Mononuclear cell (primary cell): ENCODE results near the gene CCDC197. TPM values are rescaled to one million over a fixed set of nuclear protein-coding genes. Genes with fewer than 3 reads are reported as not detected.
A peak's percentile ranks its signal among the peaks of the same experiment; 100 is the strongest.

ENCODE experiments used
- H3K27me3 ChIP-seq: 2 replicates; pipeline ENCODE4 v1.6.0; 2011; ENCODE audit warnings: low read length, control low read depth; ENCODE audit not compliant: insufficient read depth
- H3K4me1 ChIP-seq: 2 replicates; pipeline ENCODE4 v1.5.1; 2011; ENCODE audit warnings: mild to moderate bottlenecking, low read length, control low read depth; ENCODE audit not compliant: insufficient read depth
- H3K4me3 ChIP-seq: 2 replicates; pipeline ENCODE4 v1.5.1; 2011; ENCODE audit warnings: mild to moderate bottlenecking, low read length, moderate library complexity
- H3K9me3 ChIP-seq: 2 replicates; pipeline ENCODE4 v1.5.1; 2011; ENCODE audit warnings: low read depth, mild to moderate bottlenecking, control low read depth, low read length
- total RNA-seq: library from RNA; depleted of rRNA; stranded (reverse); fragments of >200 nt; gene quantifications from one replicate; pipeline ENCODE4 v1.2.3, GENCODE V29; 2012

The CCDC197 gene
- total RNA-seq, 1 donor, result not detected

- H3K27me3 ChIP-seq, result no peaks in the 10 kb centered on the region
- H3K4me3 ChIP-seq, result no peak overlapping the region
- peaks cover 47% of the 10 kb centered on the region for H3K4me1 ChIP-seq
- no peaks in the 10 kb centered on the region for H3K9me3 ChIP-seq
Observed at GRCh38 chr14:93969082-93969828, 27.8 kb upstream of the CCDC197 start.

- H3K9me3 ChIP-seq, result no peaks in the 10 kb centered on the region
- peak overlapping the region; percentile 32 for H3K4me3 ChIP-seq
- H3K4me1 ChIP-seq, result peaks cover 45% of the 10 kb centered on the region
- H3K27me3 ChIP-seq, result peaks cover under 1% of the 10 kb centered on the region
Observed at GRCh38 chr14:93970585-93970964, 26.5 kb upstream of the CCDC197 start.

- Histone ChIP-seq H3K27me3 (peaks cover 3% of the 10 kb centered on the region), H3K9me3 (no peaks in the 10 kb centered on the region), H3K4me1 (peaks cover 50% of the 10 kb centered on the region)
Observed at GRCh38 chr14:93970965-93971634, 26.0 kb upstream of the CCDC197 start.

GRCh38 chr14:93971635-93972027, 25.5 kb upstream of the CCDC197 start:
- Histone ChIP-seq H3K9me3 (no peaks in the 10 kb centered on the region), H3K4me1 (peaks cover 55% of the 10 kb centered on the region), H3K27me3 (peaks cover 3% of the 10 kb centered on the region), H3K4me3 (no peak overlapping the region)

More at GRCh38 chr14:93970965-93971634, 26.0 kb upstream of the CCDC197 start:
- peak overlapping the region; percentile 32 for H3K4me3 ChIP-seq

- peaks cover 54% of the 10 kb centered on the region for H3K4me1 ChIP-seq
- no peak overlapping the region for H3K4me3 ChIP-seq
- H3K27me3 ChIP-seq, result peaks cover 3% of the 10 kb centered on the region
- H3K9me3 ChIP-seq, result no peaks in the 10 kb centered on the region
Observed at GRCh38 chr14:93972618-93973205, 24.4 kb upstream of the CCDC197 start.

- Histone ChIP-seq H3K27me3 (peaks cover 3% of the 10 kb centered on the region), H3K4me1 (peaks cover 51% of the 10 kb centered on the region), H3K9me3 (no peaks in the 10 kb centered on the region), H3K4me3 (no peak overlapping the region)
Observed at GRCh38 chr14:93973607-93974006, 23.5 kb upstream of the CCDC197 start.

GRCh38 chr14:93974299-93974698, 22.8 kb upstream of the CCDC197 start:
- Histone ChIP-seq H3K27me3 (peaks cover 3% of the 10 kb centered on the region), H3K4me1 (peaks cover 50% of the 10 kb centered on the region), H3K9me3 (no peaks in the 10 kb centered on the region), H3K4me3 (no peak overlapping the region)

- no peaks in the 10 kb centered on the region for H3K9me3 ChIP-seq
- peaks cover 3% of the 10 kb centered on the region for H3K27me3 ChIP-seq
- peaks cover 46% of the 10 kb centered on the region for H3K4me1 ChIP-seq
- H3K4me3 ChIP-seq, result no peak overlapping the region
Observed at GRCh38 chr14:93974833-93975232, 22.3 kb upstream of the CCDC197 start.

GRCh38 chr14:93975791-93976476, 21.2 kb upstream of the CCDC197 start:
- H3K27me3 ChIP-seq, result peaks cover 3% of the 10 kb centered on the region
- no peak overlapping the region for H3K4me3 ChIP-seq
- peaks cover 37% of the 10 kb centered on the region for H3K4me1 ChIP-seq
- no peaks in the 10 kb centered on the region for H3K9me3 ChIP-seq

- peaks cover 32% of the 10 kb centered on the region for H3K4me1 ChIP-seq
- no peak within 1 kb of the TSS for H3K4me3 ChIP-seq
- peaks cover 3% of the 10 kb centered on the region for H3K27me3 ChIP-seq
- no peaks in the 10 kb centered on the region for H3K9me3 ChIP-seq
Observed at GRCh38 chr14:93976477-93977057, 20.5 kb upstream of the CCDC197 start, which contains the start of gene ASB2. TSS of gene ASB2 (minus strand) at chr14:93976570. CDS start at chr14:93964539, 12,031 bp downstream.

- Histone ChIP-seq H3K27me3 (peaks cover 3% of the 10 kb centered on the region), H3K4me1 (peaks cover 32% of the 10 kb centered on the region), H3K4me3 (no peak overlapping the region), H3K9me3 (no peaks in the 10 kb centered on the region)
Observed at GRCh38 chr14:93977171-93977570, 19.9 kb upstream of the CCDC197 start.

GRCh38 chr14:93977790-93978581, 19.1 kb upstream of the CCDC197 start:
- H3K9me3 ChIP-seq, result no peaks in the 10 kb centered on the region
- H3K4me3 ChIP-seq, result no peak overlapping the region
- peaks cover 32% of the 10 kb centered on the region for H3K4me1 ChIP-seq
- H3K27me3 ChIP-seq, result peaks cover 3% of the 10 kb centered on the region

GRCh38 chr14:93978735-93979134, 18.4 kb upstream of the CCDC197 start:
- Histone ChIP-seq H3K9me3 (no peaks in the 10 kb centered on the region), H3K27me3 (peaks cover 3% of the 10 kb centered on the region), H3K4me3 (no peak overlapping the region), H3K4me1 (peaks cover 32% of the 10 kb centered on the region)
